ENCODE measurements around the gene FLNB. TPM values are rescaled to one million over a fixed set of nuclear protein-coding genes. Genes with fewer than 3 reads are reported as not detected.

The FLNB gene
- total RNA-seq, 4 donors from 2014 or later = 82.5 to 192 (median 145) TPM

DNA sequence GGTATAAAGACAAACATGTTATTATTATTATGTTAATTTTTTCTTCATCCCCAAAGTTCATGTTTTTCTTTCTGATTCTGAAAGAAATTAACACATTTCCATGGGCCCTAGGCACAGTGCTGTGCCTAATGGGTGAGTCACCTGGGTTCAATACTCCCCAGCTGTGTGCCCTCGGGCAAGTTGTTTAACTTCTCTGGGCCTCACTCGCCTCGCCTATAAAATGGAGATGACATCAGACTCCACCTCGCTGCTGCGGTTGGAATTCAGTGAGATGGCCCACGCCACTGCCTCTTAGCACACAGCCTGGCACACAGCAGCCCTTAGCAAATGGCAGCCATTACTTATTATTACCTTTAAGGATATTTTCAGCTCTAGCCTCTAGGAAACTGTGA is 179.9 kb downstream of the FLNB start:
- TF ChIP-seq, protein P1, sequence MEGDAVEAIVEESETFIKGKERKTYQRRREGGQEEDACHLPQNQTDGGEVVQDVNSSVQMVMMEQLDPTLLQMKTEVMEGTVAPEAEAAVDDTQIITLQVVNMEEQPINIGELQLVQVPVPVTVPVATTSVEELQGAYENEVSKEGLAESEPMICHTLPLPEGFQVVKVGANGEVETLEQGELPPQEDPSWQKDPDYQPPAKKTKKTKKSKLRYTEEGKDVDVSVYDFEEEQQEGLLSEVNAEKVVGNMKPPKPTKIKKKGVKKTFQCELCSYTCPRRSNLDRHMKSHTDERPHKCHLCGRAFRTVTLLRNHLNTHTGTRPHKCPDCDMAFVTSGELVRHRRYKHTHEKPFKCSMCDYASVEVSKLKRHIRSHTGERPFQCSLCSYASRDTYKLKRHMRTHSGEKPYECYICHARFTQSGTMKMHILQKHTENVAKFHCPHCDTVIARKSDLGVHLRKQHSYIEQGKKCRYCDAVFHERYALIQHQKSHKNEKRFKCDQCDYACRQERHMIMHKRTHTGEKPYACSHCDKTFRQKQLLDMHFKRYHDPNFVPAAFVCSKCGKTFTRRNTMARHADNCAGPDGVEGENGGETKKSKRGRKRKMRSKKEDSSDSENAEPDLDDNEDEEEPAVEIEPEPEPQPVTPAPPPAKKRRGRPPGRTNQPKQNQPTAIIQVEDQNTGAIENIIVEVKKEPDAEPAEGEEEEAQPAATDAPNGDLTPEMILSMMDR (IDR thresholded peaks at IDR 0.05) = no peak
- ATAC-seq (ENCODE audit: low FRiP score) = no peak

DNA sequence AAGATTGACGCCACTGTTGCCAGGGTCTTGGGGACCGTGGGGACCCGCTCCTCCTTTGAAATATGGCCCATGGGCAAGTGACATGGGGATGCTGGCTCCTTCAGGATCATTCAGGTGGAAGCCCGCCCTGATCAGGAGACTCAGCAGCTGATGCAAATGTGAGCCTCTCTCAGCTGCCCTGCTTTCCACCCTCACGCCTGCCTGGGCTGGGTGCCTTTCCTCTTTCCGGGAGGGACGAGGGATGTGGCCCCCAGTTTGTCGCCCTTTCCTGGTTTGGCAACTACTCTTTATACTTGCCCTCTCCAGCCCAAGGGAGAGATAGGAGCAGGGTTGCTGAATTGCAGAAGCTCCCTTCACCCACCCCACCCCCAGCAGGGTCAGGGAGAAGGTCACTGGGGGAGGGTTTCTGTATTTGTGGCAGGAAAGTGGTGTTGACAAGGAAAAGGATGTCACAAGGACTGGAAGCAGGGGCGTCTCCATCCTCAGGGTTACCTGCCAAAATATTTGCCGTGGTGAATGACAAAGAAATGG is 180.8 kb downstream of the FLNB start:
- no peak for ATAC-seq (ENCODE audit: low FRiP score)
- TF ChIP-seq, protein P1 (IDR thresholded peaks at IDR 0.05) = no peak
- no peak for DNase-seq (ENCODE audit: low spot score)

More for the DNA sequence above, 179.9 kb downstream of the FLNB start:
- no peak for DNase-seq (ENCODE audit: low spot score)

DNA sequence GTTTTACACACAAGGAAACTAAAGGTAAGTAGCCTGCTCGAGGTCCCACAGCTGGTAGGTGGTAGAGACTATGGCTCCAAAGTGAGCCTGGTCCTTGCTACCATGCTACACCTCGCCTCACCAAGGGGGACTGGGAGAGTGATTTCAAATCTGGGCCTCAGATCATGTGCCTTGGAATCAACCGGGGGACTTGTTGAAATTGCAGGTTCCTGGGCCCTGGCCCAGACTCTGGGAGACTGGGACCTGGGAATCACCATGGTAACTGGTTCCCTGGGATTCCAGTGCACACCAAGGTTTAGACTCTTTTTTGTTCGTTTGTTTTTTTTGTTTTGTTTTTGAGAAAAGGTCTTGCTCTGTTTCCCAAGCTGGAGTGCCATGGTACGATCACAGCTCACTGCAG is 181.5 kb downstream of the FLNB start:
- TF ChIP-seq, protein P1 (IDR thresholded peaks at IDR 0.05) = no peak
- DNase-seq (ENCODE audit: low spot score) (no peak), ATAC-seq (ENCODE audit: low FRiP score) (no peak)

DNA sequence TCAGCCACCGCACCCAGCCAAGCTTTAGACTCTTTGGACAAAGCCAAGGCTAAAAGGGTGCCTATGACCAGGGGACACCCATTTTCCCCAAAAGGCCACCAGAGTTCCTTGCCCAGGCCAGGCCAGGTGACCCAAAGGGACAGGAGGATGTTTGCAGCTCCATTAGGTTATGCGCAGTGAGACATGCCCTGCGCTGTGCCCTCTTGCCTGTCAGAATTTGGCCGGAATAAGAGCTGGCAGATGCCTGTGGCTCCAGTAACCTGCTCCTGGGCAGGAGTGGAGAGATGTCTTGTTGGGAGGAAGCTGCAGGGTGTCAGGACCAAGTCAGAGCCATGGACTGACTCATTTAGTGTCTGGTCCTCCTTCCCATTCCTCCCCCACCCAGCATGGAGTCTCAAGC is 182.1 kb downstream of the FLNB start:
- TF ChIP-seq, protein P1 (IDR thresholded peaks at IDR 0.05) = no peak
- DNase-seq (ENCODE audit: low spot score) (no peak), ATAC-seq (ENCODE audit: low FRiP score) (no peak)

DNA sequence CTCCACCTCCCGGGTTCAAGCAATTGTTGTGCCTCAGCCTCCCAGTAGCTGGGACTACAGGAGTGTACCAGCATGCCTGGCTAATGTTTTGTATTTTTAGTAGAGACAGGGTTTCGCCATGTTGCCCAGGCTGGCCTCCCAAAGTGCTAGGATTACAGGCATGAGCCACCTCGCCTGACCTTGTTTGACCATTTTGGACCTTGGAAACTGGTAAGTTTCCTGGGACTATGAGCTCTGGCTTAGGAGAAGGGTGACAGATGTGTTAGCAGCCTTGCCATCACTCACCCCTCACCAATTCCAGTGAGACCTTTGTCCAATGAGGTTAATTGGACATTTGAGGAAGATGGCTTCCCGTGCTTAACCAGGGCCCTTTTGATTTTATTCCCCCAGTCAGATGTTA is 182.7 kb downstream of the FLNB start:
- TF ChIP-seq, protein P1 (IDR thresholded peaks at IDR 0.05) = no peak
- ATAC-seq (ENCODE audit: low FRiP score) = no peak
- no peak for DNase-seq (ENCODE audit: low spot score)

DNA sequence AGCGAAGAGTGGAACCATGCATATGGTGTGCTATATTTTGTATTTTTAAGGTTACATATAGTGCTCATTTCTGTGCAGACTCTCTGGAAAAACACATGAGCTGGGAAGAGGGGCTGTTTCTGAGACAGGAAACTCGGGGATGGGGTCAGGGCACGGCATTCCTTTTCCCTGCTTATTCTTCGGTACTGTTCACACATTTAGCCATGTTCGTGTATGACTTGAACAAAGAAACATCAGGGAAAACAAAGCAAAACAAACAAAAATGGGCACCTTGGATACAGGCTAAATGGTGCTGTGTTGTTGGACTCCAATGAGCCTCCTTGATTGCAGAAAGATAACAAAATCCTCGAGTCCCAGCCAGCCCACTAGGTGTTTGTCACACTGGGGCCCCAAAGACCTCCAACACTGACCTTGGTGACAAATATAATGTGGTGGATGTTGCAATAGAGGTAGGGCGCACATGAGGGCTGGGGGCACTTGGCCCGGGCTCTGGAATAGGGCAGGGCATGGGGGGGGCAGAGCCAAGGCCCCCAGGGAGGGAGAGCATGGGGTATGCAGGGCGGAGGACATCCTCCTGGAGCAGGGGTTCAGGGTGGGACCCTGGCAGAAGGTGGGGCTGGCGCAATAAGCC is 183.3 kb downstream of the FLNB start:
- TF ChIP-seq, protein P1 (IDR thresholded peaks at IDR 0.05) = no peak
- DNase-seq (ENCODE audit: low spot score) (no peak), ATAC-seq (ENCODE audit: low FRiP score) (no peak)

DNA sequence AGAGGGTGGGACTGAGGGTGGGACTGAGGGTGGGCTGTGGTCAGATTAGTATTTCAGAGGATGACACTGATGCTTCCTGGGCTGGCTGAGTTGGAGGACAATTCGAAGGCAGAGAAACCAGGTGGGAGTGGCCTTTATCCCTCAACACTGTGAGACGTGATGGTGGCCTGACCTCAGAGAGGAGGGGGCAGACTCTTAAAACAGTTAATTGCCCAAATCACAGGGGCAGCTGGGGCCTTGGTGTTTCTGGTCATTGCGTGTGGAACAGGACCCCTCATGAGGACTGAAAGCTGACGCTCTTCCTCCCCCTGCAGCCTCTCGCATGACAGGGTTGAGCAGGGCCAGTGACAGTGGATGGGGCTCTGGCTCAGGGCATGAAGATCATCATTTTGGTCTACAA is 183.8 kb downstream of the FLNB start:
- TF ChIP-seq, protein P1 (IDR thresholded peaks at IDR 0.05) = no peak
- ATAC-seq (ENCODE audit: low FRiP score) (no peak), DNase-seq (ENCODE audit: low spot score) (no peak)

All from omental fat pad (tissue), 4 donors.